EL (cell line): ENCODE data around the gene SLC26A11.
"Not testable (repeated sequence)": the region's sequence is repeated elsewhere in the genome, so short reads cannot be mapped to it uniquely, and the experiment has no call there.

Experiments
- DNase-seq: peaks from one replicate; pipeline ENCODE4 v3.0.0-alpha.2; 2016

The SLC26A11 gene

DNA sequence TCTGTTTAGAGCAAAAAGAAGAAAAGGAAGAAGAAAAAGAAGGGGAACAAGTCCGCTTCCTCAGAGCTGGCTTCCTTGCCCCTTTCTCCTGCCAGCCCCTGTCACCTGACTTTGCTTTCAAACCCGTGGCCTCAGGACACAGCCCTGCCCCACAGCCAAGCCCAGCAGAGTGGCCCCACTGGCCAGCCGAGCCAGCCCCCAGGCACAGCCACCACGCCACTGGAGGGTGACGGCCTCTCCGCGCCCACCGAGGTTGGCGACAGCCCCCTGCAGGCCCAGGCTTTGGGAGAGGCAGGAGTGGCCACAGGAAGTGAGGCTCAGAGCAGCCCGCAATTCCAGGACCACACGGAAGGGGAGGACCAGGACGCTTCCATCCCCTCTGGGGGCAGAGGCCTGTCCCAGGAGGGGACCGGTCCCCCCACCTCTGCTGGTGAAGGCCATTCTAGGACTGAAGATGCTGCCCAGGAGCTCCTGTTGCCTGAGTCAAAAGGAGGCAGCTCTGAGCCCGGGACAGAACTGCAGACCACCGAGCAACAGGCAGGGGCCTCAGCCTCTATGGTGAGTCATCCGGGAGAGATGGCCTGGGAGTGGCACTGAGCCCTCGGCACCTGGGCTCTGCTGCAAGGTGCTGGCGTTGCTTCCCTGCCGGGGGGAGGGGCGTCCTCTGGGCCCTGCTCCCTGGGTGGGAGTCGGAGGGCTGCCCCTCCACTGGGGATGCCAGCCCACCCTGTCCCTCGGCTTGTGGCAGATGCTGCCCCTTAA, 67.8 kb downstream of the SLC26A11 start:
- no peak for DNase-seq

- no peak for DNase-seq
These were observed 69.4 kb downstream of the SLC26A11 start for GRCh38 chr17:80289616-80290015.

DNA sequence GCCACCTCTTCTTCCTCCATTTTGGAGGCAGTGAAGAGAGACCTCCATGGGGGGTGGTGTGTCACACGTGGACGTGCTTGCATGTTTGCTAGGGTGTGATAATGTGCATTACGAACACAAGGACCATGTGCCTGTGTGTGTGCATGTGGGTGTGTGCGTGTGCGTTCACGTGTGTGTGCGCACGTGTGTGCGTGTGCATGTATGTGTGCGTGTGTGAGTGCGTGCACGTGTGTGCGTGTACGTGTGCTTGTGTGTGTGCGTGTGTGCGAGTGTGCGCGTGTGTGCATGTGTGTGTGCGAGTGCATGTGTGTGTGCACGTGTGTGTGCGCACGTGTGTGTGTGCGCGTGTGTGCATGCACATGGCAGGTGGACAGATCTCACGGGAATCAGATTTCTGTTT, 69.9 kb downstream of the SLC26A11 start:
- DNase-seq, result no peak

DNA sequence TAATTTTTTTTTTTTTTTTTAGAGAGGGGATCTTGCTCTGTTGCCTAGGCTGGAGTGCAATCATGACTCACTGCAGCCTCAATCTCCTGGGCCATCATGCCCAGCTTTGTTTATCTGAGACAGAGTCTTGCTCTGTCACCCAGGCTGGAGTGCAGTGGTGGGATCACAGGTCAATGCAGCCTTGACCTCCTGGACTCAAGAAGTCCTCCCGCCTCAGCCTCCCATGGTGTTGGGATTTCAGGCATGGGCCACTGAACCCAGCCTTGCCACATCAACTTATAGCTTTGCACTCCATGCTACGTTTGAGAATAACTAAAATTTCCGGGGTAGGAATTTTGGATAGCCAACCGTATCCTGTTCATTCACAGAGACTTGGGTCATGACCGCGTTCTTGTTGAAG, 71.0 kb downstream of the SLC26A11 start:
- DNase-seq, result no peak

DNA sequence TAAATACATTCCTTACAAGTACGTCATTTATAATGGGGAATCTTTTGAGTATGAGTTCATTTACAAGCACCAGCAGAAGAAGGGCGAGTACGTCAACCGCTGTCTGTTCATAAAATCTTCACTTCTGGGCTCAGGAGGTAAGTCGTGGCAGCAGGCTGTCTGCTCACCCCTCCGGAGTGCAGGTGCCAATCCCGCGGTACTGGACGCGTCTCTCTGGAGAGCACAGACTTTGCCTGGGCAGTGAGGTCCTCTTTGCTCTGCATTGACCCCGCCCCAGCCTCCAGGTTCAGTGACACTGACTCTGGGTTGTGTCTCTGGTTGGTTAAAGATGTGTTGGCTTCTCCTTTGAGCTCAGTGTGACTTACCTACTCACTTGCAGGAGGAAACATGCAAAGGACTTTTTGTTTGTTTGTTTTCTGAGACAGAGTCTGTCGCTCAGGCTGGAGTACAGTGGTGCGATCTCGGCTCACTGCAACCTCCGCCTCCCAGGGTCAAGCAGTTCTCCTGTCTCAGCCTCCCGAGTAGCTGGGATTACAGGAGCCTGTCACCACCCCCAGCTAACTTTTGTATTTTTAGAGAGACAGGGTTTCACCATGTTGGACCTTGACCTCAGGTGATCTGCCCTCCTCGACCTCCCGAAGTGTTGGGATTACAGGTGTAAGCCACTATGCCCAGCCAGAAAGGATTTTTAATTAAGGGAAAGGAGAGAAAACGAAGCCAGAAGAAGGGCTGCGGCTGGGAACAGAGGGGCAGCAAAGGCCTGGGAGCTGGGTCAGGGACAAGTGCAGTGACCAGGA, 71.7 kb downstream of the SLC26A11 start:
- DNase-seq, result no peak

GRCh38 chr17:80292521-80292971, 72.3 kb downstream of the SLC26A11 start:
- no peak for DNase-seq

DNA sequence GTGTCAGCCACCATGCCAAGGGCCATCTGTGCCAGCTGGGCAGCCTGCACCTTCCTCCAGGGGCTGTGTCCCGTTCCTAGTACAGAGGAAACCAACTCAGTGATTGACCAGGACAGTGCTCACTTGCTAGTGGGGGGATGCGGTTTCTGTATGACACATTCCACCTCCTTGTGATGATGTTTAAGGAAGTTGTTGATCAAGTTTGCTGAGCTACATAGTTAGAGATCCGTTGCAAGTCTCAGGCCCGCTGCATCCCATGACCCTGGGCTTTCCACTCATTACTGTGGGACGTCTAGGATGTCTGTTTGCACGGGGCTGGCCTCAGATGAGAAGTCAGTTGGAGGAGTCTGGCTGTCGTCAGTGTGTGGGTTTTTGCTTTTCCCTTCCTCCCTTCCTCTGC, 74.0 kb downstream of the SLC26A11 start:
- no peak for DNase-seq

GRCh38 chr17:80294653-80295052, 74.4 kb downstream of the SLC26A11 start:
- no peak for DNase-seq

- DNase-seq, result no peak
These were observed 74.9 kb downstream of the SLC26A11 start for GRCh38 chr17:80295146-80295545.

- DNase-seq, result no peak
These were observed 75.3 kb downstream of the SLC26A11 start for GRCh38 chr17:80295559-80295958.

- no peak for DNase-seq
These were observed 76.0 kb downstream of the SLC26A11 start for GRCh38 chr17:80296221-80296620.

- DNase-seq, result no peak
These were observed 77.9 kb downstream of the SLC26A11 start for GRCh38 chr17:80297996-80298560.

GRCh38 chr17:80299350-80300100, 79.3 kb downstream of the SLC26A11 start:
- not testable (repeated sequence) for DNase-seq

- DNase-seq, result not testable (repeated sequence)
These were observed 80.5 kb downstream of the SLC26A11 start for GRCh38 chr17:80300756-80301155.
